WTC11 (cell line): Measurements from ENCODE around the gene CNTN1.

ENCODE experiments used
- CTCF ChIP-seq: fragments of 200-600 bp; IDR thresholded peaks from 2 replicates; pipeline ENCODE4 v1.8.0; 2022; ENCODE audit warnings: antibody characterized with exemption
- TF ChIP-seq, protein P1 (sequence below): sonication (generic); formaldehyde crosslinking; IDR thresholded peaks from 2 replicates; pipeline ENCODE4 v1.8.1; 2022; ENCODE audit warnings: low read depth, mild to moderate bottlenecking, moderate library complexity, missing genetic modification reagents, borderline replicate concordance

GRCh38 chr12:40801861-40802260, 109.6 kb downstream of the CNTN1 start:
- TF ChIP-seq, protein P1, sequence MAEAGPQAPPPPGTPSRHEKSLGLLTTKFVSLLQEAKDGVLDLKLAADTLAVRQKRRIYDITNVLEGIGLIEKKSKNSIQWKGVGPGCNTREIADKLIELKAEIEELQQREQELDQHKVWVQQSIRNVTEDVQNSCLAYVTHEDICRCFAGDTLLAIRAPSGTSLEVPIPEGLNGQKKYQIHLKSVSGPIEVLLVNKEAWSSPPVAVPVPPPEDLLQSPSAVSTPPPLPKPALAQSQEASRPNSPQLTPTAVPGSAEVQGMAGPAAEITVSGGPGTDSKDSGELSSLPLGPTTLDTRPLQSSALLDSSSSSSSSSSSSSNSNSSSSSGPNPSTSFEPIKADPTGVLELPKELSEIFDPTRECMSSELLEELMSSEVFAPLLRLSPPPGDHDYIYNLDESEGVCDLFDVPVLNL (CRISPR knock-in tag): no peak
- TF ChIP-seq CTCF: no peak
